ENCODE data around the gene ZDHHC16.
"Not testable (repeated sequence)": the region's sequence is repeated elsewhere in the genome, so short reads cannot be mapped to it uniquely, and the experiment has no call there.

The ZDHHC16 gene

GRCh38 chr10:97412891-97413304 lies 33.1 kb upstream of the ZDHHC16 start:
- Histone ChIP-seq H3K4me3 (ENCODE audit: low read depth in 1 of 2, low read length in 1 of 2) (no peak overlapping the region), H3K4me1 (ENCODE audit: control insufficient read depth in 1 of 2, insufficient read depth in 1 of 2, low read depth in 1 of 2, low read length in 1 of 2) (peaks cover 70 to 81% of the 10 kb centered on the region in 2 experiments), H3K27ac (peak overlapping the region; percentile 97), H3K36me3 (no peaks in the 10 kb centered on the region), H3K9me3 (no peaks in the 10 kb centered on the region), H3K27me3 (no peaks in the 10 kb centered on the region)
- no peak for TF ChIP-seq CTCF (IDR thresholded peaks at IDR 0.05)

- Histone ChIP-seq H3K4me1 (ENCODE audit: control insufficient read depth in 1 of 2, insufficient read depth in 1 of 2, low read depth in 1 of 2, low read length in 1 of 2) (peaks cover 75 to 80% of the 10 kb centered on the region in 2 experiments), H3K27me3 (no peaks in the 10 kb centered on the region), H3K4me3 (ENCODE audit: low read depth in 1 of 2, low read length in 1 of 2) (no peak overlapping the region), H3K9me3 (no peaks in the 10 kb centered on the region), H3K27ac (peak overlapping the region; percentile 62), H3K36me3 (no peaks in the 10 kb centered on the region)
- no peak for TF ChIP-seq CTCF (IDR thresholded peaks at IDR 0.05)
These were observed 29.4 kb upstream of the ZDHHC16 start for GRCh38 chr10:97416565-97416964.

DNA sequence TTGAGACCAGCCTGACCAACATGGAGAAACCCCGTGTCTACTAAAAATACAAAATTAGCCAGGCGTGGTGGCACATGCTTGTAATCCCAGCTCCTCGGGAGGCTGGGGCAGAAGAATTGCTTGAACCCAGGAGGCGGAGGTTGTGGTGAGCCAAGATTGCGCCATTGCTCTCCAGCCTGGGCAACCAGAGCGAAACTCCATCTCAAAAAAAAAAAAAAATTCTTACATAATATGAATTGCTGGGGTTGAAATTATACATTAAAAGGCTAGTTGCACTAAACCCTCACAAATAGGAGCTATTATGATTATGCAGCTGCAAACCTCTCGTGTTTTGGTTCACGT lies 22.2 kb upstream of the ZDHHC16 start:
- H3K4me3 ChIP-seq (ENCODE audit: low read depth in 1 of 2, low read length in 1 of 2) = peak overlapping the region; percentile 3 to 6
- H3K4me1 ChIP-seq (ENCODE audit: control insufficient read depth in 1 of 2, insufficient read depth in 1 of 2, low read depth in 1 of 2, low read length in 1 of 2) = peaks cover 92 to 93% of the 10 kb centered on the region in 2 experiments
- peak overlapping the region; percentile 93 for H3K27ac ChIP-seq

DNA sequence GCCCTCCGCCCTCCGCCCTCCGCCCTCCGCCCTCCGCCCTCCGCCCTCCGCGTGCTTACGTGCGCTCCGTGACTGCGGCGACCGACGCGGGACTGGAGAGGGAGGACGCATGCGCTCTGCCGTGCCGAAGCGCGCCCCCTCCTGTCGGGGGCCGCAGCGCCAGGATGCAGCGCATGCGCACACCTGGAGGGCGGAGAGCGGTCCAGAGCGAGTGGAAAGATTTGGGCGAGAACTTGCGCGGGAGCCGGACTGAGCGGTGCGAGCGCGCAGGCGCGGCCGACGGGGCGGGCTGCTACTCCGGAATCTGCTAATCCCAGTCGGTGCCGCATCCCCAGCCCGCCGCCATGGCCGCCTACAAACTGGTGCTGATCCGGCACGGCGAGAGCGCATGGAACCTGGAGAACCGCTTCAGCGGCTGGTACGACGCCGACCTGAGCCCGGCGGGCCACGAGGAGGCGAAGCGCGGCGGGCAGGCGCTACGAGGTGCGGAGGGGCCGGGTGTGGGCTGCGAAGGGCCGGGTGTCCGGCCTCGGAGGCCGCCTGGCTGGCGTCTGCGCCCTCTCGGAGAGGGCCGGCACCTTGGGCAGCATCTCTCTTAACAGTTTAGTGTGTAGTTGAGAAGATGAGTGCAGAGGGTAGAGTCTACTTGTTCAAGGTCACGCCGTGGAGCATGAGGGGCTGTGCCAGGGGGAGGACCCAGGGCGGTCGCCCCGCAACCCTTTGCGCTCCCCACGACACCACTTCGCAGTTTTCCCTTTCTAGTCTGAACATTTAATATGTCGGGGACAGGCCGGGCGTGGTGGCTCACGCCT lies 19.8 kb upstream of the ZDHHC16 start, which contains the start of gene PGAM1:
PGAM1 (plus strand) TSS at position 228 of the 812 bp plus-strand sequence; CDS start at position 345, 117 bp downstream.
- Histone ChIP-seq H3K36me3 (peaks cover 19% of the 10 kb centered on the region), H3K27ac (peak within 1 kb of the TSS; percentile 93), H3K27me3 (no peaks in the 10 kb centered on the region), H3K4me1 (ENCODE audit: control insufficient read depth in 1 of 2, insufficient read depth in 1 of 2, low read depth in 1 of 2, low read length in 1 of 2) (peaks cover 78 to 80% of the 10 kb centered on the region in 2 experiments), H3K9me3 (no peaks in the 10 kb centered on the region), H3K4me3 (ENCODE audit: low read depth in 1 of 2, low read length in 1 of 2) (peak within 1 kb of the TSS; percentile 74 to 96)
- peak; percentile 94 for TF ChIP-seq CTCF (IDR thresholded peaks at IDR 0.05)

More for the DNA sequence above, 22.2 kb upstream of the ZDHHC16 start:
- H3K27me3 ChIP-seq, H3K9me3 ChIP-seq, H3K36me3 ChIP-seq: not testable (repeated sequence)

DNA sequence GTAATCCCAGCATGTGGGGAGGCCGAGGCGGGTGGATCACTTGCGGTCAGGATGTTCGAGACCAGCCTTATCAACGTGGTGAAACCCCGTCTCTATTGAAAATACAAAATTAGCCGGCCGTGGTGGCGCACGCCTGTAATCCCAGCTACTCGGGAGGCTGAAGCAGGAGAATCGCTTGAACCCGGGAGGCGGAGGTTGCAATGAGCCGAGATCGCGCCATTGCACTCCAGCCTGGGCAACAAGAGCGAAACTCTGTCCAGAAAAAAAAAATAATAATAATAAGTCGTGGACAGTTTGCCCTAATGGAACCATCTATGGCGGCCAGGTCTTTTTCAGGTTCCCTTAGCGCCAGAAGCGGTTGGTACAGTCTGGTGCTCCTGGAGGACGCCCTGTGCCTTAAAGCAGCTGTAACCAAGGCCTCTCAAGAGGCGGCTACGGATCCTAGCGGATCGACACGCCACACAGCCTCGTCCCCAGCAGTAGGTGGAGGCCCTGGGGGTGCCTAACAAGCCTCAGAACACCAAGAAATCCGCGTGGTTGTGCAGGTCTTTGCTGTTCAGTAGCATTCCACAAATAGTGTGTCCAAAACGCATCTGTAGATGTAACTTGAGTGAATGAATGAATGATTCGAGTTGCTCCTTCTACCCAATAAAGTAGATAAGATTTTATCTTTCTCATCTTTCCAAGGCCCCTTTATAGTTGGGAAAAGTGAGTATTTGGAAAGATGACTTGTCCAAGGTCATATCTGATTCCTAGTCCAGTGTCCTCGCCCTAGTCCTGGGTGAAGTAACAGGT lies 19.0 kb upstream of the ZDHHC16 start:
- no peak for TF ChIP-seq CTCF (IDR thresholded peaks at IDR 0.05)
- Histone ChIP-seq H3K27ac (peak overlapping the region; percentile 93), H3K4me1 (ENCODE audit: control insufficient read depth in 1 of 2, insufficient read depth in 1 of 2, low read depth in 1 of 2, low read length in 1 of 2) (peaks cover 70 to 72% of the 10 kb centered on the region in 2 experiments), H3K4me3 (ENCODE audit: low read depth in 1 of 2, low read length in 1 of 2) (peak overlapping the region; percentile 74 to 96), H3K27me3 (no peaks in the 10 kb centered on the region), H3K9me3 (no peaks in the 10 kb centered on the region), H3K36me3 (peaks cover 27% of the 10 kb centered on the region)
